Activated T-cell treated with anti-CD3 and anti-CD28 coated beads for 48 hours (primary cell): ENCODE results near the gene MARCHF6.
"Not testable (repeated sequence)": the region's sequence is repeated elsewhere in the genome, so short reads cannot be mapped to it uniquely, and the experiment has no call there.

ENCODE experiments used
- DNase-seq: peaks from one replicate; pipeline ENCODE4 v3.0.0-alpha.2; 2020; ENCODE audit warnings: low read depth

Gene MARCHF6

GRCh38 chr5:10351199-10351905 is 2.1 kb upstream of the MARCHF6 start:
- no peak for DNase-seq

GRCh38 chr5:10351919-10352318 is 1.6 kb upstream of the MARCHF6 start:
- no peak for DNase-seq

GRCh38 chr5:10352430-10353240 is 860 bp upstream of the MARCHF6 start:
- DNase-seq: peak; percentile 18

GRCh38 chr5:10354048-10354872 is 765 bp downstream of the MARCHF6 start:
- DNase-seq: peak; percentile 35

DNA sequence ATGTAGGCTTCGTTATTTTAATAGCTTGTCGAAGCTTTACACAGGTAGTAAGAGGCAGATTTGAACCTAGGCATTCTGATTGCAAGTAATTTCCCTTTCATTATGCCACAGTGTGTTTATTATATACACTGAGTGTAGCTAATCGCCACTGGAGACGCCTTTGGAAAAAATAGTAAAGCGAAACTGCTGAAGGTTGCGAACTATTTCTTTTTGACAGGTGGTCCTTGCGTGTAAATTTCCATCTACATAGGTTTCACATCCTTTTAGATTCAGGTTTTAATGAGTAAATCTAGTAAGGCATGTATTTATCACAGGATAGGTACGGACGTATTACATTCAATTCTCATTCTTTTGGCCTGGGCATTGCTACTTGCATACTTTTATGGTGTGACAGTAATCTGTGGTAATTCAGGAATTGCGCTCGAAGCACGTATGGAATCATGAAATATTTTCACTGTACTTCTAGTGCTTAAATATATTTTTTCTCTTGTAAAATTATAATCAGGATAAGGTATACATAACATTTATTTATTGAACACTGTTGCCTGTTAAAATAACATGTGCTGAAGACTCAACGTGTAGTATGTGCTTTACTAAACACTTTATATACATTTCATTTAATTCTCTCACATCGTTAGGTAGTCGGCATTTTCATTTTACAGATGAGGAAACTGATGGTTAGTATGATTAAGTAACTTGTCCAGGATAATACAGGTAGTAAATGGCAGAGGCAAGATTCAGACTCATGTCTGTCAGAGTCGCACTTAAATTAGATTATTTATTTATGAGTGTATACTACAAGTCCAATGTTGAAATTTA is 1.8 kb downstream of the MARCHF6 start:
- DNase-seq: no peak

DNA sequence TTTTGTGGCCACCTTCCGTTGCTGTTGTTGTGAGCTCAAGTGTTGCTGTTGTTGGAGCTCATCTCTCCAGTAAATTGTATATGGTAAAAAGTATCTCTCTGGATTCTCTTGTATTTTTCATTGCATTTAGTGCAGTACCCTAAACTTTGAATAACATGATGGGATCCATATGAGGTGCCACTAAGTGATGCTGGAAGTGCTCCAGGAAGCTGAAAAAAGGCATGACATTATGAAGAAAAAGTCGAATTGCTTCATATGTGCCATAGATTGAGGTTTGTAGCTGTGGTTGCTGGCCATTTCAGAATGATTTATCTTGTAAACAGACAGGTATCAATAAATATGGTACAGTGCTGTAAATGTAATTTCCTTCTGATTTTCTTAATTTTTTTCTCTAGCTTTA is 5.5 kb downstream of the MARCHF6 start:
- no peak for DNase-seq

DNA sequence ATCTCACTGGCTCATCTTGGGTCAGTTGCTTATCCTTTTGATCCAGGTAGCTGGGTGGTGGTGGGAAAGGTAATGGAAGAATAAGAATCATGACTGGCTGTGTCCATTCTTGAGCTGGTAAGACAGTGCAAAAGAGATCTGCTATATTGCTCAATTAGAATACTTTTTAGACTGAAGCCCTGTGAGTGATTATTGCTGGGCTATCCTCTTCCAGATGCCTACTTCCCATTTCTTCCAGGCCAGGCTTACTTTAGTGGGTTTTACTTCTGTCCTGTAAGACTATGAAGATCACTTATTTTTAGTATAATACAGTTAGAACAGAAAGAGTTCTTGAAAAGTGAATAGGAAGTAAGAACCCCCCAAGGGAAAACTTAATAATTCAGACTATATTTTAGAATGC is 7.2 kb downstream of the MARCHF6 start:
- no peak for DNase-seq

- no peak for DNase-seq
These were observed 10.2 kb downstream of the MARCHF6 start for GRCh38 chr5:10363519-10364185.

DNA sequence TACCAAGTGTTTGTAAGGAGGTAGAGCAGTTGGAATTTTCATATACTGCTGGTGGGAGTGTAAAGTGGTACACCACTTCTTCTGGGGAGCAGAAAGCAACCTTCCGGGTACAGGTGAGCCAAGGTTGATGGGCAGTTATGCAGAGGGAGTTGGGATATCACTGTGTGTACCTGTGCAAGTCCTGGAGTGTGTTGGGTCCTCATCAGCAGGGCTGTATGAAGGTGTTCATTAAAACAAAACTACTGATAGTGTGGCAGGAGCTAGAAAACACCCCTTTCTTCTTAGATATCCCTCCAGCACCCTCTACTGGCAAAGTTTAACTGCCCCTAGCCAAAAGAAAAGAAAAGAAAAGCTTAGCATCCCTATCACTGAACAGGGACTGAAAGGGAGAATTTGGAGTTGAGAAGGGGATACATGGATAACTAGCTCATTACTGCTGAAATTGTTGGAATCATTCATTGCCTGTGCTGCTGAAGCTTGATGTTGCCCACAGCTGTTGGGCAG is 10.7 kb downstream of the MARCHF6 start:
- no peak for DNase-seq

DNA sequence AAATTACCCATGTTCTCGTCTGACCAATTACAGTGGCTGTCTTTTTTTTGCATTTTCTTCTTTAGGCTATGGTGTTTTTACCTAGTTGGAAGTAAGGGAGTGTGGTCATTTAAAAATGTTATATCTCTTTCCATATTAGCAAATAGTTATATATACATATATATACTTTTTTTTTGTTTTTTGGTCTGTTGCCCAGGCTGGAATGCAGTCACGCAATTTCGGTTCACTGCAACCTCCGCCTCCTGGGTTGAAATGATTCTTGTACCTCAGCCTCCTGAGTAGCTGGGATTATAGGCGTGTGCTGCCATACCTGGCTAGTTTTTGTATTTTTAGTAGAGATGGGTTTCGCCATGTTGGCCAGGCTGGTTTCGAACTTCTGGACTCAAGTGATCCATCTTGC is 12.3 kb downstream of the MARCHF6 start:
- DNase-seq: no peak

DNA sequence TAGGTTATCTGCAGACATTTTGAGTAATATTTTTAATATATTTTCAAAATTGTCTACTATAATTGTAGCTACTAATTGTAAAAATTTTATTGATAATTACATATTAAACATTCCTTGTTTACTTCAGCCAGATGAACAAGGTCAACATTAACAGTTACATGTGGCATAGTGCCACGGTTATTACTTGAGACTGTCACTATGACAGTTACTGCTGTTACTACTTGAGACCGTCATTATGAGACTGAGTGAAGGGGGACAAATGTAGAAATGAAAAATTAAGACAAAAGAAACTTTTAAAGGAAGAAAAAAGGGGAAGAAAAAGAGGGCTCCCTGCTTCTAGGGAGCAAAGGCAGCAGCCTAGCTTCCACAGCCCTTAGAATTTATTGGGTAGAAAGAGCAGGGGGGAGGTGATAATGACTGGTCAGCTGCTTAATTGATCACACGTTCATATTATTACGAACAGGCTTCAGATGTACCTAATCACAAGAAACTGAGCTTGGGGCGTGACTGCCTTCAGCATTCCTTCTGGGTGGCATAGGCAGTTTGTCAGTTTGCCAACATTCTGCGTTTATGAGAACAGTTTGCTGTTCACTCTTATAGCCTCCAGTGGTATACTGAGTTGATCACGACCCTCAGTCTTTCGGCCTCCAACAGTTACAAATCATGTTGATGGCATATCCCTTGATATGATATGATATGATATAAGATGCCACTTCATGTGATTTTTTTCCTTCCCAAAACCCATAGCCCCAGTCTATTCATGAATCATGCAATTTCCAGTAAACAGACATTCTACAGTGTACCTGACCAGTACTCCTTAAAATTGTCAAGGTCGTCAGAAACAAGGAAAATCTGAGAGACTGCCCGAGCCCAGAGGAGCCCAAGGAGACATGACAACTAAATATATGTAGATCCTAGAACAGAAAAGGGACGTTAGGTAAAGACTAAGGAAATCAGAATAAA is 13.1 kb downstream of the MARCHF6 start:
- no peak for DNase-seq

DNA sequence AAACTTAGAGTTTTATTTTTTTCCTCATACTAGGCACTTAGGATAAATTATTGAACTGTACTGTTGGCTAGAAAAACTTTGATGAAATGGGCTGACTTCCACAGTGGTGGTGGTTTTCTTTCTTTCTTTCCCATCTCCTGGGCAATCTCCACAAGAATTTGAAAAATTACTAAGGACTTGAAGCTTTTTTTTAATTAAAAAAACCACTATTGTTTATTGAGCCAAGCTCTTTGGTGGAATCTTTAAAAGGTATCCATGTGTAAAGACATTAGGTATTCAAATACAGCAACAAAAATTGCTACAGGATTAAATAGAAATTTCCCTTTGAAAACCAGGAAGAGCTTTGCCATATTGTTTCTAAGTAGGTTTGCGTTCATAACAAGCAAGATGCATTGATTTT is 14.1 kb downstream of the MARCHF6 start:
- DNase-seq: no peak

DNA sequence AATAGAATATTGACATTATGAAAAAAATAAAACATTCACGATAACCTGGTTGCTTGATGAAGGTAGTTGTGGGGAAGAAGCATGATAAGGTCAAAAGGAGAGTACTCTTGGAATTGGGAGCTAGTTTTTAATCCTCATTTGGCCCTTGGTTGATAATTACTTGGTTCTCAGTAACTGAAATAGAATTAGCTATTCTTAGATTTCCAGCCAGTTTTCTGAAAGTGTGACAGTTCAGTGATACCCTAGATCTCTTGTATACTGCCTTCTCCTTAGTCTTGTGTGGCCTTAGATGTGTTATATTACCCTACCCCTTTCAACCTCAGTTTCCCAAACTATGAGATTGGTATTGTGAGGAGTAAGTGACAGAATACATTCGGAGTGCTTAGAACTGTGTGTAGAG is 17.4 kb downstream of the MARCHF6 start:
- DNase-seq: no peak

- not testable (repeated sequence) for DNase-seq
These were observed 17.9 kb downstream of the MARCHF6 start for GRCh38 chr5:10371369-10371768.

GRCh38 chr5:10372726-10373709 is 19.5 kb downstream of the MARCHF6 start:
- DNase-seq: no peak

GRCh38 chr5:10374046-10375022 is 20.8 kb downstream of the MARCHF6 start:
- no peak for DNase-seq

- DNase-seq: not testable (repeated sequence)
These were observed 21.7 kb downstream of the MARCHF6 start for GRCh38 chr5:10375146-10375545.
